Motor neuron (in vitro differentiated cells): ENCODE measurements around the gene RANBP2. TPM values are rescaled to one million over a fixed set of nuclear protein-coding genes. Genes with fewer than 3 reads are reported as not detected.
A peak's percentile ranks its signal among the peaks of the same experiment; 100 is the strongest.
"Not testable (repeated sequence)": the region's sequence is repeated elsewhere in the genome, so short reads cannot be mapped to it uniquely, and the experiment has no call there.

ENCODE experiments used
- ATAC-seq, 8 experiments: fragments of 200-7000 bp; cut with Tn5 transposase; replicated peaks in 6 of 8; 2 replicates each; pipeline ENCODE4 v1.8.0; 2021; ENCODE audit warnings: mild to moderate bottlenecking in 8 of 8, moderate library complexity in 8 of 8
- H3K27ac ChIP-seq, 2 donors: fragments of 250-450 bp; sonication (Bioruptor Pico); 2 replicates each; pipeline ENCODE4 v1.9.0; 2021; ENCODE audit warnings: antibody characterized with exemption in 2 of 2, mild to moderate bottlenecking in 2 of 2, moderate library complexity in 1 of 2
- H3K4me1 ChIP-seq, 2 donors: fragments of 250-450 bp; sonication (Bioruptor Pico); replicated peaks in 1 of 2; 2 replicates each; pipeline ENCODE4 v1.6.1; 2021; ENCODE audit warnings: antibody characterized with exemption in 2 of 2, mild to moderate bottlenecking in 2 of 2, moderate library complexity in 1 of 2
- H3K4me3 ChIP-seq, 5 donors: fragments of 250-450 bp; sonication (Bioruptor Pico); 2 replicates each; pipeline ENCODE4 v1.9.0; 2021; ENCODE audit warnings: antibody characterized with exemption in 5 of 5, mild to moderate bottlenecking in 5 of 5, moderate library complexity in 4 of 5
- WGBS, 10 experiments: fragments of 450-650 bp; shearing (Covaris generic); methylation state at CpG; one replicate each; pipeline ENCODE4 v1.0.0; 2022; 5-methylcytosine and 5-hydroxymethylcytosine counted together
- in situ Hi-C, 9 experiments: fragments of 400-800 bp; cut with MboI; loops; one replicate each; pipeline ENCODE4 v1.15.0; 2021; ENCODE audit warnings: low sequenced_read_pairs in 9 of 9, low pct_unique_long_range_greater_than_20kb in 2 of 9; ENCODE audit not compliant: unreplicated experiment in 9 of 9
- total RNA-seq, 8 experiments: library from RNA; unstranded; fragments of 300-600 nt; gene quantifications; 2 replicates each; pipeline versions ENCODE4 v1.2.3 to v1.2.4, GENCODE V29; 2022

The RANBP2 gene
- total RNA-seq: 10 to 100 TPM; 45.3 to 87.3 (median 63.9) TPM

- Histone ChIP-seq H3K4me3 (peak within 1 kb of the TSS; percentile 56 to 90 (median 78)), H3K4me1 (peaks cover 7 to 9% of the 10 kb centered on the region in 2 donors), H3K27ac (peak within 1 kb of the TSS; percentile 96 to 97)
- WGBS, 10 experiments: 0 to 33% (median 15%) methylated on average over 1 to 27 of the region's 97 CpGs; no CpG with 5 or more reads in 2 of the 10 experiments
- in situ Hi-C loops: no loop called here
- peak; percentile 96 to 98 (median 98) for ATAC-seq
Observed at GRCh38 chr2:108719149-108720044, at the start of gene RANBP2. TSS of gene RANBP2 (plus strand) at chr2:108719482. CDS start at chr2:108719607, 125 bp downstream.

GRCh38 chr2:108670282-108670681 is 49.0 kb upstream of the RANBP2 start:
- in situ Hi-C loops, H3K27ac ChIP-seq: not testable (repeated sequence)
- WGBS, 10 experiments: no CpG with 5 or more reads among the region's 1 CpG

GRCh38 chr2:108672200-108672805 is 47.0 kb upstream of the RANBP2 start:
- H3K27ac ChIP-seq, H3K4me3 ChIP-seq, in situ Hi-C loops, H3K4me1 ChIP-seq: not testable (repeated sequence)
- peak in 1 of 8 experiments; percentile 28 for ATAC-seq
- no CpG with 5 or more reads among the region's 6 CpGs for WGBS, 10 experiments

More at GRCh38 chr2:108670282-108670681, 49.0 kb upstream of the RANBP2 start:
- not testable (repeated sequence) for H3K4me3 ChIP-seq, H3K4me1 ChIP-seq
- peak in 2 of 8 experiments; percentile 44 to 64 for ATAC-seq

GRCh38 chr2:108676522-108676921 is 42.8 kb upstream of the RANBP2 start:
- WGBS, 10 experiments: 100% methylated on average over 1 of the region's 1 CpG; no CpG with 5 or more reads in 9 of the 10 experiments
- H3K27ac ChIP-seq, ATAC-seq, H3K4me1 ChIP-seq, H3K4me3 ChIP-seq, in situ Hi-C loops: not testable (repeated sequence)

- in situ Hi-C loops, H3K4me1 ChIP-seq: not testable (repeated sequence)
Observed at GRCh38 chr2:108677239-108677744, 42.0 kb upstream of the RANBP2 start.

GRCh38 chr2:108678198-108678651 is 41.1 kb upstream of the RANBP2 start:
- ATAC-seq: peak in 4 of 8 experiments; percentile 71 to 87 (median 79)
- in situ Hi-C loops, H3K27ac ChIP-seq, H3K4me3 ChIP-seq, H3K4me1 ChIP-seq: not testable (repeated sequence)
- WGBS, 10 experiments: 0 to 57% (median 20%) methylated on average over 1 to 2 of the region's 4 CpGs; no CpG with 5 or more reads in 7 of the 10 experiments

More at GRCh38 chr2:108677239-108677744, 42.0 kb upstream of the RANBP2 start:
- 60 to 73% methylated on average over 2 of the region's 4 CpGs; no CpG with 5 or more reads in 8 of the 10 experiments for WGBS, 10 experiments
- not testable (repeated sequence) for H3K4me3 ChIP-seq, ATAC-seq, H3K27ac ChIP-seq

GRCh38 chr2:108680805-108681204 is 38.5 kb upstream of the RANBP2 start:
- H3K4me1 ChIP-seq, in situ Hi-C loops, H3K4me3 ChIP-seq, H3K27ac ChIP-seq: not testable (repeated sequence)
- WGBS, 10 experiments: no CpG with 5 or more reads among the region's 2 CpGs
- peak in 1 of 8 experiments; percentile 15 for ATAC-seq

GRCh38 chr2:108688818-108689756 is 30.2 kb upstream of the RANBP2 start:
- H3K4me1 ChIP-seq, H3K4me3 ChIP-seq, H3K27ac ChIP-seq, in situ Hi-C loops: not testable (repeated sequence)
- peak in 3 of 8 experiments; percentile 84 to 95 (median 94) for ATAC-seq
- 20% methylated on average over 2 of the region's 15 CpGs; no CpG with 5 or more reads in 9 of the 10 experiments for WGBS, 10 experiments

- H3K4me1 ChIP-seq, H3K4me3 ChIP-seq, in situ Hi-C loops, H3K27ac ChIP-seq: not testable (repeated sequence)
- peak; percentile 48 to 81 (median 64) for ATAC-seq
- no CpG with 5 or more reads among the region's 1 CpG for WGBS, 10 experiments
Observed at GRCh38 chr2:108690001-108690400, 29.3 kb upstream of the RANBP2 start.

GRCh38 chr2:108691447-108691846 is 27.8 kb upstream of the RANBP2 start:
- ATAC-seq: no peak
- in situ Hi-C loops: no loop called here
- 92 to 100% (median 99%) methylated on average over 2 to 7 of the region's 7 CpGs; no CpG with 5 or more reads in 2 of the 10 experiments for WGBS, 10 experiments

GRCh38 chr2:108701208-108701607 is 18.1 kb upstream of the RANBP2 start:
- H3K27ac ChIP-seq: no peak overlapping the region
- H3K4me3 ChIP-seq: no peak overlapping the region
- no peak for ATAC-seq
- in situ Hi-C loops: no loop called here
- no peaks in the 10 kb centered on the region for H3K4me1 ChIP-seq
- WGBS, 10 experiments: 68 to 96% (median 88%) methylated on average over 2 to 3 of the region's 3 CpGs; no CpG with 5 or more reads in 3 of the 10 experiments

More at GRCh38 chr2:108691447-108691846, 27.8 kb upstream of the RANBP2 start:
- no peaks in the 10 kb centered on the region for H3K4me1 ChIP-seq
- no peak overlapping the region for H3K27ac ChIP-seq
- H3K4me3 ChIP-seq: no peak overlapping the region

GRCh38 chr2:108701806-108702205 is 17.5 kb upstream of the RANBP2 start:
- Histone ChIP-seq H3K4me1 (no peaks in the 10 kb centered on the region), H3K4me3 (no peak overlapping the region), H3K27ac (no peak overlapping the region)
- in situ Hi-C loops: no loop called here
- 50 to 100% (median 94%) methylated on average over 1 to 2 of the region's 2 CpGs; no CpG with 5 or more reads in 1 of the 10 experiments for WGBS, 10 experiments
- no peak for ATAC-seq
